Muscle of arm (tissue), 12 donors: ENCODE measurements around the gene MACROD2. TPM values are rescaled to one million over a fixed set of nuclear protein-coding genes. Genes with fewer than 3 reads are reported as not detected.
"Not testable (repeated sequence)": the region's sequence is repeated elsewhere in the genome, so short reads cannot be mapped to it uniquely, and the experiment has no call there.

Experiments
- DNase-seq: peaks from one replicate; pipeline ENCODE4 v3.0.0-alpha.2; 2013
- polyA plus RNA-seq, 12 donors: library from polyadenylated mRNA; unstranded; fragments of 120-200 nt; gene quantifications; one replicate each; pipeline ENCODE4 v1.2.1, GENCODE V29; 2013; ENCODE audit not compliant: insufficient read length in 12 of 12

The MACROD2 gene
- polyA plus RNA-seq, 12 donors, result 2.7 to 19.1 (median 4.0) TPM; not detected in 1

GRCh38 chr20:15795305-15796019 lies 1800.1 kb downstream of the MACROD2 start:
- DNase-seq, result no peak

- DNase-seq, result no peak
Observed at GRCh38 chr20:15799871-15800270, 1804.6 kb downstream of the MACROD2 start.

GRCh38 chr20:15802020-15802419 lies 1806.7 kb downstream of the MACROD2 start:
- DNase-seq, result no peak

- DNase-seq, result no peak
Observed at GRCh38 chr20:15805154-15805553, 1809.8 kb downstream of the MACROD2 start.

GRCh38 chr20:15806105-15806504 lies 1810.8 kb downstream of the MACROD2 start:
- no peak for DNase-seq

- no peak for DNase-seq
Observed at GRCh38 chr20:15807271-15807670, 1812.0 kb downstream of the MACROD2 start.

- not testable (repeated sequence) for DNase-seq
Observed at GRCh38 chr20:15807771-15808170, 1812.5 kb downstream of the MACROD2 start.

- no peak for DNase-seq
Observed at GRCh38 chr20:15811951-15812350, 1816.6 kb downstream of the MACROD2 start.

- no peak for DNase-seq
Observed at GRCh38 chr20:15812696-15813095, 1817.4 kb downstream of the MACROD2 start.

GRCh38 chr20:15814360-15814759 lies 1819.0 kb downstream of the MACROD2 start:
- DNase-seq, result no peak

- DNase-seq, result peak; percentile 5
Observed at GRCh38 chr20:15814911-15815310, 1819.6 kb downstream of the MACROD2 start.

- DNase-seq, result no peak
Observed at GRCh38 chr20:15817351-15817750, 1822.0 kb downstream of the MACROD2 start.

GRCh38 chr20:15818651-15819071 lies 1823.3 kb downstream of the MACROD2 start:
- no peak for DNase-seq

GRCh38 chr20:15823718-15824117 lies 1828.4 kb downstream of the MACROD2 start:
- DNase-seq, result no peak

GRCh38 chr20:15827628-15828027 lies 1832.3 kb downstream of the MACROD2 start:
- no peak for DNase-seq

- no peak for DNase-seq
Observed at GRCh38 chr20:15831201-15831600, 1835.9 kb downstream of the MACROD2 start.

GRCh38 chr20:15832512-15832911 lies 1837.2 kb downstream of the MACROD2 start:
- DNase-seq, result no peak

GRCh38 chr20:15834857-15835256 lies 1839.5 kb downstream of the MACROD2 start:
- DNase-seq, result no peak

GRCh38 chr20:15835811-15836210 lies 1840.5 kb downstream of the MACROD2 start:
- no peak for DNase-seq

- no peak for DNase-seq
Observed at GRCh38 chr20:15836634-15837033, 1841.3 kb downstream of the MACROD2 start.

- DNase-seq, result no peak
Observed at GRCh38 chr20:15837563-15837962, 1842.2 kb downstream of the MACROD2 start.

- DNase-seq, result no peak
Observed at GRCh38 chr20:15838466-15838865, 1843.2 kb downstream of the MACROD2 start.

- no peak for DNase-seq
Observed at GRCh38 chr20:15840636-15841301, 1845.5 kb downstream of the MACROD2 start.
